DOHH2 (cell line): ENCODE measurements around the gene SPA17.

Experiments
- H3F3A ChIP-seq: fragments of 200-600 bp; sonication (generic), shearing (Covaris generic); 2 replicates; pipeline ENCODE4 v1.6.0; 2016; ENCODE audit warnings: antibody characterized with exemption, mild to moderate bottlenecking; ENCODE audit not compliant: control insufficient read depth, insufficient read depth
- H3K27ac ChIP-seq: fragments of 200-600 bp; sonication (generic); 2 replicates; pipeline ENCODE4 v1.5.1; 2014; ENCODE audit warnings: low read depth, mild to moderate bottlenecking, low read length, moderate library complexity
- H3K27me3 ChIP-seq: fragments of 200-600 bp; sonication (generic); 2 replicates; pipeline ENCODE4 v1.6.1; 2014; ENCODE audit warnings: mild to moderate bottlenecking, low read length, mixed read lengths; ENCODE audit not compliant: control insufficient read depth
- H3K36me3 ChIP-seq: fragments of 200-600 bp; sonication (generic); 2 replicates; pipeline ENCODE4 v1.6.1; 2014; ENCODE audit warnings: mild to moderate bottlenecking, low read length, moderate library complexity, mixed read lengths; ENCODE audit not compliant: control insufficient read depth
- H3K4me1 ChIP-seq: fragments of 200-600 bp; sonication (generic); 2 replicates; pipeline ENCODE4 v1.6.1; 2014; ENCODE audit warnings: mild to moderate bottlenecking, low read length, mixed read lengths; ENCODE audit not compliant: control insufficient read depth
- H3K4me2 ChIP-seq: fragments of 200-600 bp; sonication (generic); 2 replicates; pipeline ENCODE4 v1.6.0; 2014; ENCODE audit warnings: mild to moderate bottlenecking, low read length, moderate library complexity
- H3K4me3 ChIP-seq: fragments of 200-600 bp; sonication (generic); 2 replicates; pipeline ENCODE4 v1.5.1; 2014; ENCODE audit warnings: mild to moderate bottlenecking, low read length, mixed read lengths
- H3K79me2 ChIP-seq: fragments of 200-600 bp; sonication (generic); 2 replicates; pipeline ENCODE4 v1.6.1; 2014; ENCODE audit warnings: mild to moderate bottlenecking, low read length, mixed read lengths; ENCODE audit not compliant: control insufficient read depth
- H3K9me2 ChIP-seq: fragments of 200-600 bp; sonication (generic); replicated peaks from 2 replicates; pipeline ENCODE4 v1.6.1; 2014; ENCODE audit warnings: mild to moderate bottlenecking, low read length, mixed read lengths; ENCODE audit not compliant: control insufficient read depth
- H3K9me3 ChIP-seq: fragments of 200-600 bp; sonication (generic); 2 replicates; pipeline ENCODE4 v1.6.1; 2014; ENCODE audit warnings: antibody characterized with exemption, low read length, mixed read lengths; ENCODE audit not compliant: control insufficient read depth, insufficient read depth
- H4K20me1 ChIP-seq: fragments of 200-600 bp; sonication (generic); 2 replicates; pipeline ENCODE4 v1.6.0; 2014; ENCODE audit warnings: low read depth, mild to moderate bottlenecking, antibody characterized with exemption, low read length, moderate library complexity; ENCODE audit not compliant: control insufficient read depth, insufficient read depth
- EZH2phosphoT487 ChIP-seq: fragments of 200-600 bp; sonication (generic); IDR thresholded peaks from 2 replicates; pipeline ENCODE4 v1.6.1; 2017; ENCODE audit warnings: borderline replicate concordance, mild to moderate bottlenecking, antibody characterized with exemption, low read length, moderate library complexity, mixed read lengths
- TF ChIP-seq, protein P1 (sequence below): fragments of 200-600 bp; sonication (generic); IDR thresholded peaks from one replicate; pipeline ENCODE4 v1.5.1; 2014; ENCODE audit warnings: antibody characterized with exemption, mild to moderate bottlenecking, low read depth, low read length; ENCODE audit not compliant: poor library complexity, severe bottlenecking

SPA17 gene

DNA sequence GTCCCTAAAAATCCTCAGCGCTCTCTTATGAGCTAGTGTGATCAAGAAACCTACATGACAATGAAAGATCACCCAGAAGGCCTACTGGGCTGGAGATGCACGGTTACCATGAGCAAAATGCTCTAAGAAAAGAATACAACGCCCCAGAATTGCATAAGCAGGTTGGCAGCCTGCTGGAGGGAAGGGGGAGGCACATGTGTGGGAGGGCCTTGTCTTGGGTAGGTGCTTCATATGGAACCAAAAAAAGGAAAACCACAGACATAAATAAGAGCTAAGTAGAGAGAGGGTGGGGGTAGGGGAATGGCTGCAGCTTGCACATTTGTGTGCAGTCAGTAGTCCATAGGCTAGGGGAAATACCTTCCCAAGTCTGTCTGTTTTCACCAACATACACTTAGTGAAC lies 3.0 kb upstream of the SPA17 start:
- Histone ChIP-seq H3K4me1 (peaks cover 46% of the 10 kb centered on the region), H3F3A (0 out of 2 replicates have a peak, but pooled peaks cover 10% of the 10 kb centered on the region), H3K9me3 (no peaks in the 10 kb centered on the region), H3K9me2 (no peaks in the 10 kb centered on the region), H3K27ac (peak overlapping the region; percentile 27), H3K4me3 (peak overlapping the region; percentile 38), H4K20me1 (no peaks in the 10 kb centered on the region), H3K4me2 (peak overlapping the region; percentile 48), H3K27me3 (no peaks in the 10 kb centered on the region), H3K36me3 (no peaks in the 10 kb centered on the region), H3K79me2 (peaks cover 12% of the 10 kb centered on the region)
- TF ChIP-seq EZH2phosphoT487: no peak
- TF ChIP-seq, protein P1, sequence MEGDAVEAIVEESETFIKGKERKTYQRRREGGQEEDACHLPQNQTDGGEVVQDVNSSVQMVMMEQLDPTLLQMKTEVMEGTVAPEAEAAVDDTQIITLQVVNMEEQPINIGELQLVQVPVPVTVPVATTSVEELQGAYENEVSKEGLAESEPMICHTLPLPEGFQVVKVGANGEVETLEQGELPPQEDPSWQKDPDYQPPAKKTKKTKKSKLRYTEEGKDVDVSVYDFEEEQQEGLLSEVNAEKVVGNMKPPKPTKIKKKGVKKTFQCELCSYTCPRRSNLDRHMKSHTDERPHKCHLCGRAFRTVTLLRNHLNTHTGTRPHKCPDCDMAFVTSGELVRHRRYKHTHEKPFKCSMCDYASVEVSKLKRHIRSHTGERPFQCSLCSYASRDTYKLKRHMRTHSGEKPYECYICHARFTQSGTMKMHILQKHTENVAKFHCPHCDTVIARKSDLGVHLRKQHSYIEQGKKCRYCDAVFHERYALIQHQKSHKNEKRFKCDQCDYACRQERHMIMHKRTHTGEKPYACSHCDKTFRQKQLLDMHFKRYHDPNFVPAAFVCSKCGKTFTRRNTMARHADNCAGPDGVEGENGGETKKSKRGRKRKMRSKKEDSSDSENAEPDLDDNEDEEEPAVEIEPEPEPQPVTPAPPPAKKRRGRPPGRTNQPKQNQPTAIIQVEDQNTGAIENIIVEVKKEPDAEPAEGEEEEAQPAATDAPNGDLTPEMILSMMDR: no peak

DNA sequence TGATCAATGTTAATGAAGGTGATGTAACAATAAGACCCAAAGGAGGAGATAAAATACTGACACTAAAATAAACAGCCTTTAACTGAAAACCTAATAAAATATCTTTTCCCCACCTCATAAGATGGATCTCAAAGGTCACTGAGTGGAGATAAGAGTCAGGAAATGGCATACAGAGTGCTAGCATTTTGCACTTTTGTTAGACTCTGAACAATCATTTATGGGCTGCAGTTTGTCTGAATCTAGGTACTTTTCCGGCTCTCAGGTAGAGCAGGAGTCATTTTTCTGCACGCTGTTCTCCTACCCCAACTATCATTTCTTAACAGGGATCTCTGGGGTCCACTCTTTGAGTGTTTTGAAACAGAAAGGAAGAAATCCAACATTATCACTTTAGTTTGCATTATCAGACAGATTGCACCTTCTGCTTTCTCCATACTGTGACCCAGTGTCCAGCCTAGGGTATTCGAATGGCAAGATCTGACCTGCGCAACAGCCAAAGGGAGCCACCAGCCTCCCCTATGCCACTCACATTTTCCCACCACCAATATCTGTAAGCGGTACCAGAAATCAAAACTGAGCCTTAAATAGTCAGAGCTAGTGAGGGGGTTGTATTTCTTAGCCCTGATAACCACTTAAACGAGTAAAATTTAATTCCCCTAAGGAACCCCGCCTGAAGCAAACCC lies 1.0 kb upstream of the SPA17 start:
- H4K20me1 ChIP-seq: no peaks in the 10 kb centered on the region
- H3K4me3 ChIP-seq: peak overlapping the region; percentile 84
- H3K4me1 ChIP-seq: peaks cover 46% of the 10 kb centered on the region
- no peaks in the 10 kb centered on the region for H3K9me2 ChIP-seq
- H3K27me3 ChIP-seq: no peaks in the 10 kb centered on the region
- peaks cover 12% of the 10 kb centered on the region for H3K79me2 ChIP-seq
- no peaks in the 10 kb centered on the region for H3K9me3 ChIP-seq
- H3K36me3 ChIP-seq: no peaks in the 10 kb centered on the region
- H3K27ac ChIP-seq: no peak overlapping the region
- H3K4me2 ChIP-seq: peak overlapping the region; percentile 87
- TF ChIP-seq EZH2phosphoT487: no peak
- TF ChIP-seq, protein P1: no peak
- H3F3A ChIP-seq: 0 out of 2 replicates have a peak, but pooled peaks cover 10% of the 10 kb centered on the region

DNA sequence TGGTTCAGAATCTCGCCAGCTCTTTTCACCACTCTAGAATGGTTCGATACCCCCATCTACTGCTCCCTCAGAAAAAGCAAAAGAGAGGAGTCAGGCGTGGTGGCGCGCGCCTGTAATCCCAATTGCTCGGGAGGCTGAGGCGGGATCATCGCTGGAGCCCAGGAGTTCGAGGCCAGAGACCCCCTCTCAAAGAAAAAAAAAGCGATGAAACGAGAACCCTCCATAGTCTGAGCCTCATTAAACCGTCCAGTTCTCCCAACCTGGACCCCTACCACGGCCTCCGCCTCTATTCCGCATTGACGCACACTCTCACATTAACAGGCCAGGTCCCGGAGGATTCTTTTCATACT lies 439 bp downstream of the SPA17 start:
- H3F3A ChIP-seq: 0 out of 2 replicates have a peak, but pooled peaks cover 10% of the 10 kb centered on the region
- TF ChIP-seq, protein P1: no peak
- no peak for TF ChIP-seq EZH2phosphoT487
- H3K4me1 ChIP-seq: peaks cover 42% of the 10 kb centered on the region
- no peaks in the 10 kb centered on the region for H3K27me3 ChIP-seq
- no peaks in the 10 kb centered on the region for H3K9me3 ChIP-seq
- H4K20me1 ChIP-seq: no peaks in the 10 kb centered on the region
- no peak overlapping the region for H3K27ac ChIP-seq
- peak overlapping the region; percentile 87 for H3K4me2 ChIP-seq
- peak overlapping the region; percentile 84 for H3K4me3 ChIP-seq
- no peaks in the 10 kb centered on the region for H3K36me3 ChIP-seq
- H3K79me2 ChIP-seq: peaks cover 12% of the 10 kb centered on the region
- no peaks in the 10 kb centered on the region for H3K9me2 ChIP-seq
